ENCODE data around the gene OR52H1.
A peak's percentile ranks its signal among the peaks of the same experiment; 100 is the strongest.

OR52H1 gene

GRCh38 chr11:5531053-5531831 is 17.1 kb downstream of the OR52H1 start:
- DNase-seq, result no peak

DNA sequence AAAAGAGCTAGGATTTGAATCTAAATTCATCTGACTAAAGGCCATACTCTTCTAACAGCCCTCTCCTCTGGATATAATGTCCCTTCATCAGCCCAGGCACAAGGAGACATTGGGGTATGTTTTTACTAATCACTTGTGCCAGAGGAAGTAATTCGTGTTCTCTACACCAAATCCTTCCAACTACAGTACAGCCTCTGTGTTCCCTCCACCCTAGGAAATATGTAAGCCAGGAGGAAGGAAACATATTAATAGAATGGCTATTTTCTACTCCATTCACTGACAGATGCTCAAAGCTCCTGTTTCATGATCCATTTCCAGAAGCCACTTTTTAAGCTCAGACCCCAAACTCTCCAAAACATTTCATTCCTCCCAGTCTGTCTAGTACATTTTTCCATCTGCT is 19.8 kb downstream of the OR52H1 start:
- no peak for DNase-seq

DNA sequence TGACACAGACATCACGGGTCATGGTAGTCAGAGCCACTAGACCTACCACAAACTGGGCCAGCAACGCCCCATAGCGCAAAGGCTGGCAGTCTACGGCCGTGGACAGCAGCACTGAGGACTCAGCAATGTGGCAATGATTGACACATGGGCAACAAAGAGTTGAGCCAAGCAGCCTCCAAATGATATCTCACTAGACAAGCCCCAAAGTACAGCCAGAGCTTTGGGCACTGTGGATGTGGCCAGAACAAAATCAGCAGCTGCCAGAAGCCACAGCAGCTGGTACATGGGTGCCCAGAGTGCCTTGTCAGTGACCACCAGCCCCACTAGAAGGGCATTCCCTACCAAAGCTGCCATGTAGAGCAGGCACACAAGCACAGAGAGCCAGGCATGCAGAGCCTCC is 20.6 kb downstream of the OR52H1 start:
- no peak for DNase-seq

DNA sequence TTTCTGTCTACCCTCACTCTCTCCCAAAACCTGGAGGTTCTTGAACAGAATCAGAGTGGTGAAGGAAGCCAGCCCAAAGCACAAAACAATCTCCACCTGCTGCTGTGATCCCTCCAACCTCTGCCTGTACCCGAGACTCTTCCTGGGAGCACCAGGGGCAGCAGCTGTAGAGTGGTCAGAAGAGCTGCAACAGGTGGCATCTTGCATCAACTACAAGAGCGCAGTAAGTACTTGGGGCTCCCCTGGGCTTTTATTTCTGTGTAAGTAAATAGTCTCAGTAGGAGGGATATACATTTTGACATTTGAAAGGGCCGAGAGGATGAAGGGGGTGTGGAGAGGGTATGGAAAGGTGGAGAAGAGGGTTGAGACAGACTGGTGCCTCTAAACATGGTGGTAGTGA is 23.6 kb downstream of the OR52H1 start:
- no peak for DNase-seq

- DNase-seq, result no peak
Measured at GRCh38 chr11:5522308-5522707, 26.0 kb downstream of the OR52H1 start.

DNA sequence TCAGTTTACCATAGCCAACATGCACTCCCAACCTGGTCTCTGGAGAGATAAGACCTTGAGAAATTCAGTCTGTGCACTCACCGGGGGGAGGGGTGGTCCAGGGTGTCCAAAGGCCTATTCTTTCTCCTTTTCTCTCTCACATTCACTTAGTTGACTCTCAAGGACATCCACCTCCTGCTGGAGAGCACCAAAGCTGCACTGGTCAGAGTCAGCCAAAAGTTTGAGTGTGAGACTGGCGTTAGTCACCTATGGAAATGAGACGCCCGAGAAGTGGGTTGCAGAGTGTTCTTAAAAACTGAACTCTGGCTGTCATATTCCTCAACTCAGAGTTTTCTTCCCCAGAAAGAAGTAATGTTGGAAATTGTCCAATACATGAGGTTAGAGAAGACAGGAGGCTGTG is 26.8 kb downstream of the OR52H1 start:
- DNase-seq, result no peak

DNA sequence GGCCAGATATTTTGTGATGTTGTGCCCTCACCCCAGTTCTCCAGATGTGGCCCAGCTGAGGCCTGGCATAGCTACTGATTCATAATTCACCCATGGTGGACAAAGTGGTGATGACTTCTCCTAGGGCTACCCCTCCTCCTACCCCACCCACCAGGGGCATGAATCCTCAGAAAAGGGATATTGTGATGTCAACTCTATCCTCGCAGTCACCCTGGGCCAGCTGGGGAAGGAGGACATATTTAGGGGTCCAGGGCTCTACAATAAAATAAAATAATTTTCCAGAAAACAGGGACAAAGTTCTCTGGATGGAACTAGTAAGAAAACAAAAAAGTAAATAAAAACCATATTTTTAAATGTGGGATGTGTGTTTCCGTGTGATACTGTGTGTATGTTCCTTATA is 31.7 kb downstream of the OR52H1 start, which contains the start of gene UBQLNL:
Gene UBQLNL, minus strand, starts transcription at position 101 of the 400 bp plus-strand sequence. CDS start 258 bp downstream, outside the sequence.
- no peak for DNase-seq

DNA sequence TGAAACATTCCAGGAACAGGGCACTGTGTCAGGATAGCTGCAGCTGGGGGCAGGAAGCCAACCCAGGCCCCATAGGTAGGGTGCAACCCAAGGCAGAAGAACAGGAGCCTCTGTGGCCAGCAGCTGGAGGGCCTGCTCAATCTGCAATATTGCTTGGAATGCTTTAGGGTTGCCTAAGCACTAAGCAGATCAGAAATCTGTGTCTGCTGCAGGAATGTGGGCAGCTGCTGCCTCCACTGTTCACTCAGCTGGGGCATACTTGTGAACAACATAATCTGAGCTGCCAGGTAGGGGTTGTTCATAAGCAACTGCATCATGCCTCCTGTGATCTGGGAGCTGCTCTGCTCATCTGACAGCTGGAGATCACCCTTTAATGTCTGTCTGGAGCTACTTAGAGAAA is 33.5 kb downstream of the OR52H1 start:
- no peak for DNase-seq

- no peak for DNase-seq
Measured at GRCh38 chr11:5509803-5510202, 38.5 kb downstream of the OR52H1 start, which contains the start of gene UBQLN3. TSS of gene UBQLN3 (minus strand) at chr11:5509957. CDS start at chr11:5509558, 399 bp downstream.

DNA sequence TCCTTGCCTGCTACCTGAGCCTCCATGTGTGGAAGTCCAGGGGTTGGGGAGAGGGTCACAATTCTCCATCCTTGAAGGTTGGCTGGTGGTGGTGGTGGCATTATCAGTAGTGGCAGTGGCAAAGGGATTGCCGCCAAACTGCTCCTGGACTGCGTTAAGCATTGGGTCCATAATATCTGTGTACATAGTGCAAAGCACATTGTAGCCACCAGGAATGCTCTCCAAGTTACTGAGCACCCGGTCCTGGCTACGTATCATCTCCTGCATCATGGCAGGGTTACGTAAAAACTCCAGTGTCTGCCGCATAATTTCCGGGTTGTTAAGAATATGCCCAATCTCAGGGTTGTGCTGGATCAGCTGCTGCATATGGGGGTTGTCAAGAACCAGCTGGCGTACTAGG is 39.7 kb downstream of the OR52H1 start:
- DNase-seq, result no peak

DNA sequence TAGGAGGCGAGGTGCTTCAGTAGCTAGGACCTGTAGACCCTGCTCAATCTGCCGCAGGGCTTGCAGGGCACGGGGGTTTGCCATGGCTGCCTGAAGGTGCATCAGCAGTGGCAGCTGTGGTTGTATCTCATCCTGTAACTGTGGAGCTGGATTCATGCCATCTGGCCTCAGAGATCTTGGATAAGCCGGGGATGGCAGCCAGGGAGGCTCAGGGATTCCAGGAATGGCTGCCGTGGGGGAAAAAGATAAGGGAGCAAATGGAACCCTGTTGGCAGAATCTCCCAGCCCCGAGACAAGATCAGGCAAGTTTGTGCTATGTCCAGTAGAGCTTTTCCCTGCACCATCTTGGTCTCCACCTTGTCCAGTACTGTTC is 40.4 kb downstream of the OR52H1 start:
- no peak for DNase-seq

- no peak for DNase-seq
Measured at GRCh38 chr11:5507177-5507932, 41.0 kb downstream of the OR52H1 start.

- no peak for DNase-seq
Measured at GRCh38 chr11:5505363-5506048, 42.8 kb downstream of the OR52H1 start.

- DNase-seq, result no peak
Measured at GRCh38 chr11:5504403-5504921, 43.9 kb downstream of the OR52H1 start.

GRCh38 chr11:5500393-5500801 is 47.9 kb downstream of the OR52H1 start:
- DNase-seq, result peak; percentile 37

DNA sequence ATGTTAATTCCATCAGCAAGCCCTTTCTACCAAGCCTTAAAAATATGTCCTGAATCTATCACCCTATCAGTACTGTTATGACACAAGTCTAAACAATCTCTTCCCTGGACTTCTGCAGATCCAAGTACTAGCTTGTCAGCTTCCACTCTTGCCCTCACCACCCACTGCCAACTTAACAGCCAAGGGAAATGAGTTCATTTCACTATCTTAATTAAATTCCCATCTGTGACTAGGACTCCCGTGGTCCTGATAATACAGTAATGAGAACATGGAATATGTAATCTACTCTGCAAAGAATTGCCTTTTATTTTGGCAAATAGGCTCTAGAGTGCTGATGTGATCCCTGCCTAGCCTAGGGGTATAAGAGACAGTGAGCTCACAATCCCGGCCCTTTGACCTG is 48.7 kb downstream of the OR52H1 start:
- DNase-seq, result no peak
